ENCODE results near the gene DLD.
"Not testable (repeated sequence)": the region's sequence is repeated elsewhere in the genome, so short reads cannot be mapped to it uniquely, and the experiment has no call there.

Gene DLD

DNA sequence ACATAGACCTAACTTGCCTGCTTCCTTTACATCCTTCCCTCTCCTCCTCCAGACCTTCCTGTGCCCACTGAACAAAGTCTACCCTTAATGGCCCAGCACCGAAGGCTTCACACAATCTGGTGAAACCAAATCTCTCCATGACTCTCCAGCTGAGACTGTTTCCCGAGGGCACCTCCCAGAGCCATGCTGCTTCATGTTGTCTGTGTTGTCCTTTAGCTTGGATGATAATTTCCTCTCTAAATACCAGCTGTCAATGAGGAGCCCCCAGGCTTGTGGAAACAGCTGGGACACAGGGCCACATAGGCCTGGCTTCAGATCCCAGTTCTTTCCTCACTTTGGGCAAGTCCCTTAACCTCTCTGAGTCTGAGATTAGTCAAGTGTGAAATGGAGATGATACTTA, 54.3 kb downstream of the DLD start:
- no peak for DNase-seq (ENCODE audit: low spot score)

- DNase-seq (ENCODE audit: low spot score), result no peak
Measured at GRCh38 chr7:107946451-107946850, 55.5 kb downstream of the DLD start.

DNA sequence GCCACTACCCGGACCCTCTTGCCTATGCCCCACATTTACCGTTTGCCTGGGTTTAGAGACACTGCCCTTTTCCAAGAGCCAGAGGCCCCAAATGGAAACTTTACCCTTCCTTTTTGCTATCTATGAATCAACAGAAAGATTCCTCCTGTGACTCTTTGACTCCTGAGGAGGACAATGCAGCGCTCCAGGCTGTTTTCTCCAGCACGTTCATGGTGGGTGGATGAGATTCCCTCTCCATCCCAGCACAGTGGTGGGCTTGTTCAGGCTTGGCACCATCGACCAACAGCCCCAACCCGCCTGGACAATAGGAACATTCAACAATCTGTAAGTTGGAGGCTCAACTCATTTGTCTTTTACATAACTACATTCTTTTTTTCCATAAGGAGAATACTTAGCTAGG, 55.9 kb downstream of the DLD start:
- DNase-seq (ENCODE audit: low spot score), result no peak

DNA sequence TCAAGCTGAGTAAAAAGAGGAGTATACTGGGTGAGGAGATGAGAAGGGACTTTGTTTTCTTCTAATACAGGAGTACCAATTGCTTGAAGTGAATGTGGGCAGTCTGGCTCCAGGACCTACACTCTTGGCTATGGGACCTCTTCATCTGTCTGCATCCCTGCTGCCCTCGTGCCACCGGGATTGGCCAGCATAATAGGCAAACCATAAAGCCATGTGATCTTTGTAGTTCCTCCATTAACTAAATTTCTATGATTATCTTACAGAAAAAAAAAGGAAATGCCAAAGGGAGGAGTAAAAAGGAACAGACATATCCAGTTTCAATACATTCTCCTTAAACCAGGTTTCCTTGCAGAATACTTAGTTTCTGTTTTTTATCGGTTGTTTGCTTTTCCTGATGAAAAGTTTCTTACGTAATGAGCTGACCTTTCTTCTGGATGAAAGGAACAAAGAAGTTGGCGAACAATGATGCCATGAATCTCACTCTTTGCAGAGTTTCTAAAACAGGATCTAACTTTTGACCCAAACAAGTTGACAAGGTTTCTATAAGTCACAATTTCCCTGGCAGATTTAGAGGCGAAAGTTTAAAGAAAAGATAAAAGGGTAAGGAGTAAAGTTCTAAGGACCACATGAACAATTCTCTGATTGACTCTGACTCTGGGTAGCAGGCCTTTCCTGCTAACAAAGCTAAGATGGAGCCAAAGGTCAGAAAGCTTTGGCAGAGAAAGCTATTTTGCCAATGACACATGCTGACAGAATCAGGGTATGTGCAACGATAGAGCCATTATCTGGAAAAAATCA, 57.9 kb downstream of the DLD start:
- DNase-seq (ENCODE audit: low spot score), result no peak

GRCh38 chr7:107949443-107949935, 58.5 kb downstream of the DLD start:
- DNase-seq (ENCODE audit: low spot score), result no peak

GRCh38 chr7:107951172-107951787, 60.3 kb downstream of the DLD start:
- DNase-seq (ENCODE audit: low spot score), result no peak

GRCh38 chr7:107951896-107952295, 60.9 kb downstream of the DLD start:
- no peak for DNase-seq (ENCODE audit: low spot score)

DNA sequence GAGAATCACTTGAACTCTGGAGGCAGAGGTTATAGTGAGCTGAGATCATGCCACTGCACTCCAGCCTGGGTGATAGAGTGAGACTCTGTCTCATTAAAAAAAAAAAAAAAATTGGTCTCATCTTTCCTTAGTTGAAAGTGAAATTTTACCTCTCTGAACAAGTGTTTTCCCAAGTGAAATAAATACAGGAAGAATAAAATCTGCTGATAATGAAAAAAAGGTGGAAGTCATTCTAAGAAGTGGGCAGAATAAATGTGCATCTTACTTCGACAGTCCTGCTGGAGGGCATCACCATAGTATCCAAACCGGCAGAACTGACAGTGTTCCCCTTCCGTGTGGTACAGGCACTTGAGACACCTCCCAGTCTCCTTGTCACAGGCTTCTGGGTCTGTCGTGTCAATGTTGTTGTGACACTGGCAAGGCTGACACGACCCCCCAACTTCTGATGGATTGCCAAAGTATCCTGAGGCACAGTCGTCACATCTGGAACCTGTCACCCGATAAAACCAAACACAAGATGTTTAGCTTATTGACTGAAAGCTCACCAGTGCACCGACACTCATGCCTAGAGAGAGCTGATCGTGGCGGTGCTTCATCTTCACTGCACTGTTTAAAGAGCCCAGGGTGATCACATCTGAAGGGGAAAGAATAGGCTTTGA, 62.4 kb downstream of the DLD start:
- no peak for DNase-seq (ENCODE audit: low spot score)

DNA sequence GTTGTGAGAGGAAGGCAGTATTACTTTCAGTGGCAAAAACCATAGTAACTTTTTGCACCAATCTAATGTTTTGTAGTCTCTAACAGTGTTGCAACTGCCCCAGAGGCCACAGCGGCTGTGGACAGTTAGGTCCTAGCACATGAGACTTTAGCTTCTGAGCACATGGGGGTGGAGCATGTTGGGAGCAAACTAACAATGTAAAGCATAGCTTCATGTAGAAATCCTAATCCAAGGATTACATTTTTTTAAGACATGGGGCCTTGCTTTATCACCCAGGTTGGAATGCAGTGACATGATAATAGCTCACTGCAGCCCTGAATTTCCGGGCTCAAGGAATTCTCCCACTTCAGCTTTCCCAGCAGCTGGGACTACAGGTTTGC, 62.9 kb downstream of the DLD start:
- DNase-seq (ENCODE audit: low spot score), result no peak

- no peak for DNase-seq (ENCODE audit: low spot score)
Measured at GRCh38 chr7:107955394-107955793, 64.4 kb downstream of the DLD start.

- DNase-seq (ENCODE audit: low spot score), result not testable (repeated sequence)
Measured at GRCh38 chr7:107956950-107957349, 66.0 kb downstream of the DLD start.

DNA sequence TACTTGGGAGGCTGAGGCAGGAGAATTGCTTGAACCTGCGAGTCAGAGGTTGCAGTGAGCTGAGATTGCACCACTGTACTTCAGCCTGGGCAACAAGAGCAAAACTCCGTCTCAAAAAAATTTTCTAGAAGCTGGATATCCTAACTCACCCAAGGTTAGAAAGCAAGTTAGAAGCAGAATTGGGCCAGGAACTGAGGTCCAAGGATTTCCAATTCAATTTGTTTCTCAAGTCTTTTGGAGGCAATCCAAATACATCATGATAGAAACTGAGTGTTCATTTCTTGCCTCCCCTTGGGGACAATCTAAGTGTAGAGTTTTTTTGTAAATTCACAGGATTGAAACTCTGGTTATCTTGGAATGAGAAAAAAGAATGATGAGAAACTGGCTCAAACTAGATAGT, 66.5 kb downstream of the DLD start:
- DNase-seq (ENCODE audit: low spot score), result no peak

DNA sequence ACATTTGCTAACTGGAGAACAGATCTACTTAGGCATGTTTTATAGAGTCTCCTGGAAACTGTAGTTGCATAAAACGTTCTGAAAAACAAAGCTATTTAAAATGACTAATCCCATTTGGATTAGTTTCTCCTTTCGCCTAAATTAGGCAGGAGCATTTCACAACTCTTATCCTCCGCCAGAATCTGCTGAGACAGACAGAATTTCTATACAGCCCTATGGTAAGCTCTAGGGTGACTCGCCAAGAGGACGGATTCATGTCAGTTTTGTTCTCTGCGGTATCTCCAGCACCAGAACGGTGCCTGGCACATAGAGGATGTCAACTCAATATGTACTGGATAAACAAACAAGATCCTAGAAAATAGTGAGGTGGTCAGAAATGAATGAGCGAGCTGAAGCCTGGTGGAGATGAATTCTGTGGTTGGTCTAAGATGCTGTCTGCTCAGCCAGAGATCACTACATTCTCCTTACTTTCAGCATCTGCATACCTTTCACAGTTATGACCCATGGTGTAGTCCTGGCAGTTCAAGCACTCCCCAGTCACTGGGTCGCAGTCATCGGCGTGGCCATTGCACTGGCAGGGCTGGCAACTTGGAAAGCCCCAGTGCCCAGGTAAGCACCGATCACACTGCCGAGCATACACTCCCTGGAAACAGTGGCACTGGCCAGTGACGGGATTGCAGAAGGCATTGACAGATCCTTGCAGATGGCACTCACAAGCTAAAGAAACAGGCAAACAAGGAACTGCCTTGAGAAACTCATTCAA, 68.0 kb downstream of the DLD start:
- no peak for DNase-seq (ENCODE audit: low spot score)

DNA sequence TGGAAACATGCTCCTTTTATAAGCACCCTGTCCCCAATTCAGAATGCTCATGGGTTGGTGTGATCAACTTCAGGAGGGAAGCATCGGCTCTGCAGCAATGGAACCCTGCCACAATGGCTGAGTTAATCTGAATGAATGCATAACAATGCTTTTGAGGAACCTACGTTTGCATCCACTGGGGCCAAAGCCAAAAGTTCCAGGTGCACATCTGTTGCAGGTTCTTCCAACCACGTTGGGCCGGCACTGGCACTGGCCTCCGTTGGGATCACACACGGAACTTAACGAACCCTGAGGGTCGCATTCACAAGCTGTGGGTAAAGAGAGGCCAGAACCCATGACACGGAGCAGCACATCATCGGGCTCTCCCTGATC, 68.5 kb downstream of the DLD start:
- DNase-seq (ENCODE audit: low spot score), result no peak

GRCh38 chr7:107960272-107960671, 69.3 kb downstream of the DLD start:
- no peak for DNase-seq (ENCODE audit: low spot score)

GRCh38 chr7:107961405-107961804, 70.4 kb downstream of the DLD start:
- no peak for DNase-seq (ENCODE audit: low spot score)

DNA sequence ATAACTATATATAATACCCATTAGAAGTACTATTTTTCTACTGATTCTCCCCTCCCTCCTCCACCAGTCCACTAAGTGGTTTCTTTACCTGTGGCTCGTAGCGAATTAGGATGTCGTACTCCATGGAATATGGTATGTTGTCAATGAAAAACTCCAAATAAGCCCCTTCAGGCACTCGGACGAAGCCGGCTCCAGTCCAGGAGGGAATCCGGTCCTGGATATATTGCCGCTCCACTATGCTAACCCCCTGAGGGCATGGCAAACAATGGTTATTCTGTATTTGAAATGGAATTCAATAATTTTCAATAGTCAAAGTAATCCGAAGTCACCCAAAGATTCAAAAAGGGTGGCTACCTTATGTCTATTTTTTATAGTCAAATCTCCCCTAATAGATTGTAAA, 71.8 kb downstream of the DLD start:
- DNase-seq (ENCODE audit: low spot score), result no peak

- no peak for DNase-seq (ENCODE audit: low spot score)
Measured at GRCh38 chr7:107964510-107964909, 73.5 kb downstream of the DLD start.

- DNase-seq (ENCODE audit: low spot score), result no peak
Measured at GRCh38 chr7:107966711-107967110, 75.7 kb downstream of the DLD start.

- no peak for DNase-seq (ENCODE audit: low spot score)
Measured at GRCh38 chr7:107967420-107967819, 76.4 kb downstream of the DLD start.

- DNase-seq (ENCODE audit: low spot score), result no peak
Measured at GRCh38 chr7:107968449-107968848, 77.5 kb downstream of the DLD start.

- DNase-seq (ENCODE audit: low spot score), result no peak
Measured at GRCh38 chr7:107969856-107970255, 78.9 kb downstream of the DLD start.

Data from CD4-positive, alpha-beta T cell treated with Interleukin-6 at 100 ng/mL for 8 hours (primary cell).